GM12892 (cell line): ENCODE data around the gene KLHL26.

ENCODE experiments used
- POLR2A ChIP-seq: IDR thresholded peaks from 2 replicates; pipeline ENCODE4 v1.6.1; 2011; ENCODE audit warnings: low read depth, low read length, control low read depth
- TAF1 ChIP-seq: IDR thresholded peaks from 2 replicates; pipeline ENCODE4 v1.6.1; 2011; ENCODE audit warnings: low read depth, mild to moderate bottlenecking, control low read depth, low read length, borderline replicate concordance

GRCh38 chr19:18711893-18712292 lies 75.1 kb downstream of the KLHL26 start:
- no peak for TF ChIP-seq TAF1
- TF ChIP-seq POLR2A: no peak
